K562 (cell line): Measurements from ENCODE around the gene PRRC2A. TPM values are rescaled to one million over a fixed set of nuclear protein-coding genes. Genes with fewer than 3 reads are reported as not detected.

Source experiments
- ATAC-seq: fragments of 200-7000 bp; cut with Tn5 transposase; 3 replicates; pipeline ENCODE4 v1.9.1; 2020; ENCODE audit warnings: moderate library complexity
- BruUV-seq: library from RNA; stranded (reverse); fragments of 400-500 nt; replicated peaks from 2 replicates; lab custom pipeline; 2021; lab: Mats Ljungman, UMichigan
- CTCF ChIA-PET: fragments of 300-600 bp; formaldehyde crosslinking; extraction: SDS; loops from one replicate; lab custom pipeline; 2021; ENCODE audit warnings: low intra/inter-chr PET ratio; lab: Yijun Ruan, JAX
- POLR2A ChIA-PET: fragments of 300-600, 350-650 bp; sonication (Branson Sonifier 250); formaldehyde crosslinking; extraction: SDS; loops from one replicate; lab custom pipeline; 2021; ENCODE audit warnings: antibody characterized with exemption, inconsistent platforms; lab: Yijun Ruan, JAX
- DNase-seq, 4 experiments: peaks; one replicate each; pipeline versions ENCODE4 v3.0.0 to v3.0.0-alpha.2; 2011 to 2018; ENCODE audit warnings: low spot score in 3 of 4, mixed read lengths in 3 of 4; ENCODE audit errors: extremely low read depth in 1 of 4
- FAIRE-seq: peaks from 2 replicates; lab custom pipeline; 2011; peaks lifted over from hg19 to GRCh38; lab: Jason Lieb, UNC
- H2AFZ ChIP-seq: 2 replicates; pipeline ENCODE4 v1.6.0; 2011; ENCODE audit warnings: low read depth, low read length, control low read depth, inconsistent platforms
- H3K27ac ChIP-seq: fragments of 200-600 bp; 3 replicates; pipeline ENCODE4 v1.8.0; 2011; ENCODE audit warnings: low read depth, mild to moderate bottlenecking, control low read depth, inconsistent platforms, low read length, moderate library complexity, mixed read lengths; ENCODE audit errors: extremely low read depth
- H3K27me3 ChIP-seq, 2 experiments: fragments of 300-600 bp in 1 of 2; 2 replicates in 1 of 2; 3 replicates in 1 of 2; pipeline versions ENCODE4 v1.6.0 to v1.8.0; 2011; ENCODE audit warnings: inconsistent platforms in 2 of 2, low read length in 2 of 2, mild to moderate bottlenecking in 1 of 2, mixed read lengths in 1 of 2, moderate library complexity in 1 of 2; ENCODE audit not compliant: control insufficient read depth in 2 of 2, insufficient read depth in 2 of 2
- H3K36me3 ChIP-seq: fragments of 300-600 bp; 3 replicates; pipeline ENCODE4 v1.8.0; 2011; ENCODE audit warnings: mild to moderate bottlenecking, low read length, inconsistent platforms; ENCODE audit not compliant: control insufficient read depth, insufficient read depth
- H3K4me1 ChIP-seq, 2 experiments: fragments of 200-600 bp in 1 of 2; replicated peaks in 1 of 2; 2 replicates in 1 of 2; 3 replicates in 1 of 2; pipeline versions ENCODE4 v1.5.1 to v1.8.0; 2011; ENCODE audit warnings: inconsistent platforms in 2 of 2, low read length in 2 of 2, mild to moderate bottlenecking in 1 of 2, mixed read lengths in 1 of 2, moderate library complexity in 1 of 2; ENCODE audit not compliant: control insufficient read depth in 2 of 2, insufficient read depth in 2 of 2
- H3K4me2 ChIP-seq: 2 replicates; pipeline ENCODE4 v1.6.1; 2011; ENCODE audit warnings: low read length, control low read depth, inconsistent platforms, mixed read lengths; ENCODE audit not compliant: insufficient read depth
- H3K4me3 ChIP-seq: fragments of 200-600 bp; sonication (generic), shearing (Covaris generic); 2 replicates; pipeline ENCODE4 v1.5.1; 2016; ENCODE audit warnings: control low read depth, inconsistent platforms
- H3K79me2 ChIP-seq: fragments of 200-600 bp; 3 replicates; pipeline ENCODE4 v1.8.0; 2011; ENCODE audit warnings: low read length, inconsistent platforms; ENCODE audit not compliant: control insufficient read depth, insufficient read depth
- H3K9ac ChIP-seq, 2 experiments: 2 replicates each; pipeline versions ENCODE4 v1.6.0 to v1.6.1; 2011; ENCODE audit warnings: low read depth in 2 of 2, low read length in 2 of 2, control low read depth in 1 of 2, inconsistent platforms in 1 of 2, mild to moderate bottlenecking in 1 of 2, mixed read lengths in 1 of 2; ENCODE audit not compliant: insufficient read depth in 1 of 2
- H3K9me1 ChIP-seq: one replicate; pipeline ENCODE4 v1.6.0; 2011; ENCODE audit warnings: inconsistent platforms, mild to moderate bottlenecking, low read length, moderate library complexity; ENCODE audit not compliant: control insufficient read depth, insufficient read depth
- H3K9me3 ChIP-seq: replicated peaks from 2 replicates; pipeline ENCODE4 v1.5.1; 2011; ENCODE audit warnings: low read depth, low read length, inconsistent platforms; ENCODE audit not compliant: control insufficient read depth, insufficient read depth
- H4K20me1 ChIP-seq: replicated peaks from 2 replicates; pipeline ENCODE4 v1.6.1; 2011; ENCODE audit warnings: low read length, inconsistent platforms, mixed read lengths; ENCODE audit not compliant: control insufficient read depth, insufficient read depth
- ARID2 ChIP-seq: fragments of 450-650 bp; IDR thresholded peaks from 2 replicates; pipeline ENCODE4 v1.6.1; 2017; ENCODE audit warnings: antibody characterized with exemption, mild to moderate bottlenecking
- CTCF ChIP-seq, 3 experiments: IDR thresholded peaks in 2 of 3; conservative IDR thresholded peaks in 1 of 3; 2 replicates each; pipeline ENCODE4 v1.5.1; 2011 to 2012; ENCODE audit warnings: low read length in 3 of 3, mild to moderate bottlenecking in 3 of 3, control low read depth in 2 of 3, improper control_type of control experiment in 1 of 3, inconsistent platforms in 1 of 3, low read depth in 1 of 3, mixed read lengths in 1 of 3, moderate library complexity in 1 of 3; ENCODE audit not compliant: insufficient read depth in 2 of 3
- NRF1 ChIP-seq, 2 experiments: fragments of 450-650 bp; IDR thresholded peaks in 1 of 2; conservative IDR thresholded peaks in 1 of 2; 2 replicates each; pipeline ENCODE4 v1.6.1; 2014; ENCODE audit warnings: mild to moderate bottlenecking in 2 of 2
- PBX2 ChIP-seq, 2 experiments: IDR thresholded peaks in 1 of 2; conservative IDR thresholded peaks in 1 of 2; 2 replicates each; pipeline ENCODE4 v1.6.1; 2016; ENCODE audit warnings: low read depth in 2 of 2, mild to moderate bottlenecking in 1 of 2, missing compliant biosample characterization in 1 of 2, missing genetic modification characterization in 1 of 2, moderate library complexity in 1 of 2
- PPARD ChIP-seq: fragments of 250-450 bp; sonication (Bioruptor Pico); IDR thresholded peaks from 2 replicates; pipeline ENCODE4 v1.8.0; 2022; ENCODE audit warnings: inconsistent platforms, mild to moderate bottlenecking, moderate library complexity
- RAD21 ChIP-seq, 2 experiments: fragments of 250-450 bp in 1 of 2; fragments of 450-650 bp in 1 of 2; sonication (Bioruptor Pico) in 1 of 2; formaldehyde crosslinking in 1 of 2; IDR thresholded peaks in 1 of 2; conservative IDR thresholded peaks in 1 of 2; 2 replicates each; pipeline versions ENCODE4 v1.4.0 to v1.8.0; 2020 to 2022; ENCODE audit warnings: mild to moderate bottlenecking in 2 of 2, moderate library complexity in 1 of 2
- RBBP5 ChIP-seq: fragments of 200-600 bp; sonication (generic); IDR thresholded peaks from 2 replicates; pipeline ENCODE4 v1.6.1; 2012; ENCODE audit warnings: borderline replicate concordance, mild to moderate bottlenecking, low read length, control low read depth, inconsistent platforms; ENCODE audit not compliant: insufficient read depth, poor library complexity, severe bottlenecking
- ZKSCAN8 ChIP-seq: fragments of 200-800 bp; sonication (Bioruptor generic); IDR thresholded peaks from 2 replicates; pipeline ENCODE4 v1.6.1; 2016; ENCODE audit warnings: missing genetic modification characterization, missing compliant biosample characterization
- ZNF655 ChIP-seq: fragments of 250-450 bp; sonication (Bioruptor Pico); IDR thresholded peaks from 2 replicates; pipeline ENCODE4 v1.5.0; 2021
- WGBS: fragments of 100-300 bp; shearing (Covaris generic); methylation state at CpG from one replicate; pipeline ENCODE4 v1.1.6; 2016; ENCODE audit warnings: low coverage, mixed read lengths; ENCODE audit not compliant: insufficient coverage; ENCODE audit errors: missing lambda C conversion rate; 5-methylcytosine and 5-hydroxymethylcytosine counted together
- in situ Hi-C: fragments of 300-500 bp; cut with MboI; formaldehyde crosslinking; loops from 4 replicates; pipeline ENCODE4 v1.15.0; 2018; ENCODE audit warnings: inconsistent platforms, mixed read lengths
- intact Hi-C: fragments of 100-400 bp; cut with micrococcal nuclease; formaldehyde crosslinking; loops from 2 replicates; pipeline ENCODE4 v1.14.2; 2022
- polyA plus RNA-seq, 8 experiments: library from polyadenylated mRNA; depleted of rRNA in 4 of 8; stranded (reverse) in 5 of 8; unstranded in 3 of 8; fragments of >200 nt; fragmentation: Nextera tagmentation in 2 of 8; fragmentation: Illumina TruSeq in 1 of 8; extraction: Ambion mirVana in 2 of 8; extraction: Trizol in 1 of 8; gene quantifications; 2 replicates each; pipeline versions ENCODE4 v1.2.1 to v1.2.3, GENCODE V29; 2011 to 2014; ENCODE audit warnings: inconsistent platforms in 1 of 8, missing spikeins in 1 of 8
- total RNA-seq, 7 experiments: library from RNA; depleted of rRNA in 6 of 7; stranded (reverse); fragments of >200 nt in 6 of 7; fragmentation: Illumina TruSeq in 2 of 7; extraction: Trizol in 2 of 7; gene quantifications; 2 replicates each; pipeline versions ENCODE4 v1.2.1 to v1.2.3, GENCODE V29; 2011 to 2021; ENCODE audit warnings: low replicate concordance in 1 of 7

The PRRC2A gene
- total and polyA plus RNA-seq, 9 of the 15 experiments (the other 6 are each of a cell fraction or from before 2014, with no cell fraction given): 1.0 to 332 (median 63.0) TPM

- Histone ChIP-seq H3K4me3 (no peak overlapping the region), H3K27ac (no peak overlapping the region), H3K27me3 (no peaks in the 10 kb centered on the region), H3K4me2 (no peak overlapping the region), H2AFZ (no peak overlapping the region), H3K79me2 (no peaks in the 10 kb centered on the region), H3K9me3 (no peaks in the 10 kb centered on the region), H3K36me3 (no peaks in the 10 kb centered on the region), H3K9me1 (no peaks in the 10 kb centered on the region), H3K9ac (no peak overlapping the region), H3K4me1 (peaks cover 0 to 20% of the 10 kb centered on the region in 2 experiments; a peak in 2 of 5 replicates), H4K20me1 (no peaks in the 10 kb centered on the region)
- FAIRE-seq: no peak
- 29% methylated on average over 14 of the region's 14 CpGs for WGBS
- ATAC-seq: peak; percentile 56
- BruUV-seq: no TSS peak
- in situ Hi-C loops: no loop called here
- intact Hi-C loops: no loop called here
- ChIA-PET CTCF (interaction anchor here (0.7 kb wide), 1 partner anchor 23 kb away, joined by 3 read pairs; no protein-coding TSS in a partner anchor), POLR2A (interaction anchor here (0.6 to 2.0 kb wide), 14 partner anchors 9 to 146 kb away, joined by 3 to 10 read pairs (median 4); partner anchors contain the start of genes ATP6V1G2, DDX39B and NCR3)
- TF ChIP-seq PBX2 (CRISPR knock-in tag; IDR thresholded peaks at IDR 0.05; ENCODE audit: low read depth) (no peak), PBX2 (tag; conservative IDR thresholded peaks at IDR 0.05; ENCODE audit: low read depth) (no peak), PPARD (CRISPR knock-in tag) (no peak), ZNF655 (CRISPR knock-in tag) (no peak), ZKSCAN8 (no peak), NRF1 (conservative IDR thresholded peaks at IDR 0.05 in 1 of 2, IDR thresholded peaks at IDR 0.05 in 1 of 2) (no peak), CTCF (IDR thresholded peaks at IDR 0.05 in 2 of 3, conservative IDR thresholded peaks at IDR 0.05 in 1 of 3; ENCODE audit: insufficient read depth in 2 of 3, low read depth in 1 of 3, low read length in 3 of 3) (peak in 2 of 3 experiments; percentile 23 to 39; a peak in 2 of 6 replicates), ARID2 (0 out of 2 replicates have a peak, but pooled peaks have one; percentile 9), RAD21 (CRISPR knock-in tag; conservative IDR thresholded peaks at IDR 0.05 in 1 of 2, IDR thresholded peaks at IDR 0.05 in 1 of 2) (peak in 1 of 2 experiments; percentile 22; a peak in 1 of 4 replicates), RBBP5 (no peak)
- no peak for DNase-seq
These were observed 46.1 kb upstream of the PRRC2A start for GRCh38 chr6:31574106-31575061.
